ENCODE measurements around the gene CDH4. TPM values are rescaled to one million over a fixed set of nuclear protein-coding genes. Genes with fewer than 3 reads are reported as not detected.

CDH4 gene
- total RNA-seq, 1 donor from 2014 or later, result 39.7 TPM

DNA sequence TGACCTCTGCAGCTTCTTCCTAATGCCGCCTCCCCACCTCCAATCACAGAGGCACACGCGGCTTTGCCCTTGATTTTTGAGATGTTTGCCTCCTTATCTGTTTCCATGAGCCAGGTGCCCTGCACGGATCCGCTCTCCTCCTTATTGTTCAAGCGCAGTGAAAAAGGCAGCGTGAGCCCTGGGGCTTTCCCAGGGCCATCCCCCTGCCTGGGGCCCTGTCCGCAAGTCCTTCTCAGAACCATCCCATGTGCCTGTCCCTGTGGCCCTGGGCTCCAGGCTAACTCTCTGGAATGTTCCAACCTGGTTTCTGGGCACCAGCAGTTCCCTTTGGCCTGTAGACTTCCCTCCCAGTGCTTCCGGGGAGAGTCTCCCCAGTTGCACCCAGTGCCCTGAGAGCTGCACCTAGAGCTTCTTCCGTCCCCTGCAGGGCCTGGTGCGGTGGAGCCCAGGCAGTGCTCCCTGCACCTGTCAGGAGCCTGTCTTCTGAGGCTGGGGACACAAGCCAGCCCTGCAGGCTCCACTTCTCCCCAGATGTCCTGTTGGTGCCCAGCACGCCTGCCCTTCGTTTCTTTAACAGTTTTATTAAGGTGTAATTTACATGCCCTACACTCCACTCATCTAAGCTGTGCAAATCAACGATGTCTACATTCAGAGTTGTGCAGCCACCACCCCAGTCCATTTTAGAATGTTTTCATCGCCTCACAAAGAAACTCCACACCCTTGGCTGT lies 330.3 kb downstream of the CDH4 start:
- TF ChIP-seq, protein P1, sequence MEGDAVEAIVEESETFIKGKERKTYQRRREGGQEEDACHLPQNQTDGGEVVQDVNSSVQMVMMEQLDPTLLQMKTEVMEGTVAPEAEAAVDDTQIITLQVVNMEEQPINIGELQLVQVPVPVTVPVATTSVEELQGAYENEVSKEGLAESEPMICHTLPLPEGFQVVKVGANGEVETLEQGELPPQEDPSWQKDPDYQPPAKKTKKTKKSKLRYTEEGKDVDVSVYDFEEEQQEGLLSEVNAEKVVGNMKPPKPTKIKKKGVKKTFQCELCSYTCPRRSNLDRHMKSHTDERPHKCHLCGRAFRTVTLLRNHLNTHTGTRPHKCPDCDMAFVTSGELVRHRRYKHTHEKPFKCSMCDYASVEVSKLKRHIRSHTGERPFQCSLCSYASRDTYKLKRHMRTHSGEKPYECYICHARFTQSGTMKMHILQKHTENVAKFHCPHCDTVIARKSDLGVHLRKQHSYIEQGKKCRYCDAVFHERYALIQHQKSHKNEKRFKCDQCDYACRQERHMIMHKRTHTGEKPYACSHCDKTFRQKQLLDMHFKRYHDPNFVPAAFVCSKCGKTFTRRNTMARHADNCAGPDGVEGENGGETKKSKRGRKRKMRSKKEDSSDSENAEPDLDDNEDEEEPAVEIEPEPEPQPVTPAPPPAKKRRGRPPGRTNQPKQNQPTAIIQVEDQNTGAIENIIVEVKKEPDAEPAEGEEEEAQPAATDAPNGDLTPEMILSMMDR (IDR thresholded peaks at IDR 0.05; ENCODE audit: insufficient read depth, low read length, poor library complexity, severe bottlenecking), result no peak
- H3K4me3 ChIP-seq (ENCODE audit: low read depth, low read length), result no peak overlapping the region
- no peak for DNase-seq (ENCODE audit: low read depth)
- H3K27me3 ChIP-seq (ENCODE audit: control insufficient read depth, insufficient read depth, low read length), result no peaks in the 10 kb centered on the region
- no peaks in the 10 kb centered on the region for H3K36me3 ChIP-seq (ENCODE audit: control insufficient read depth, insufficient read depth, low read length)

DNA sequence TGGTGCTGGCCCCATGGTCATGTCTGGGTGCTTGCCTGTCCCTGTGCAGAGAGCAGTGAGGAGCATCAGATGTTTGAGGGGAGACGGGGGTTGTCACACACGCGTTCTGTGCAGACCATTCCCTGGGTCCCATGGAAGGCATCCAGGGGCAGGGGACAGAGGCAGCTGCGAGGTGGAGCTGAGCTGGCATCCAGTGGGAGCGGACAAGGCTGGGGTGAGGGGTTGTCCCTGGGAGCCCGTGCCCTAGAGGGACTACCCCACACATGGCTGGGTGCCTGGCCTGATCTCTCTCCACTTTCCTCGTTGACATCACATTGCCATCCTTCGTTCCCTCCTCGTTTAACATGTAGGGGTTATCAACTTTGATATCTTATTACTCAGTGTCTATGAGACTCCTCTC lies 331.3 kb downstream of the CDH4 start:
- Histone ChIP-seq H3K27me3 (ENCODE audit: control insufficient read depth, insufficient read depth, low read length) (no peaks in the 10 kb centered on the region), H3K4me3 (ENCODE audit: low read depth, low read length) (no peak overlapping the region), H3K36me3 (ENCODE audit: control insufficient read depth, insufficient read depth, low read length) (no peaks in the 10 kb centered on the region)
- TF ChIP-seq, protein P1 (IDR thresholded peaks at IDR 0.05; ENCODE audit: insufficient read depth, low read length, poor library complexity, severe bottlenecking), result no peak
- no peak for DNase-seq (ENCODE audit: low read depth)

DNA sequence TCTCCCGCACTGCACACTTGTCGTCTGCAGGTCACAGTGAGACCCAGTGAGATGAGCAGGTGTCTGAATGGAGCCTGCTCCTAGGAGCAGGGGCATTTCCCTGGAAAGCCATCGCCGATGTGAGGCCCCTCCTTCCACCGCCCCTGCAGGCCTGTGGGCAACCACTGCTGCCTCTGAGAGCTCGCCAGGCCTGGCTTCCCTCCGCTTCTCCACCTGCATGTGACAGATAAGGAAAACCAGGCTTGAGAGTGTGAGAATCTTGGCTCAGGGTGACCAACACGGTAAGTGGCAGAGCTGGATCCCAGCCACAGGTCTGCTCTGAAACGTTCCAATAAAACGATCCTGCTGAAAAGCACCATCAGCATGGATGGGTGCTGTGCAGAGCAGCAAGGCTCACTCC lies 332.8 kb downstream of the CDH4 start:
- Histone ChIP-seq H3K27me3 (ENCODE audit: control insufficient read depth, insufficient read depth, low read length) (no peaks in the 10 kb centered on the region), H3K36me3 (ENCODE audit: control insufficient read depth, insufficient read depth, low read length) (no peaks in the 10 kb centered on the region), H3K4me3 (ENCODE audit: low read depth, low read length) (no peak overlapping the region)
- TF ChIP-seq, protein P1 (IDR thresholded peaks at IDR 0.05; ENCODE audit: insufficient read depth, low read length, poor library complexity, severe bottlenecking), result no peak
- DNase-seq (ENCODE audit: low read depth), result no peak

DNA sequence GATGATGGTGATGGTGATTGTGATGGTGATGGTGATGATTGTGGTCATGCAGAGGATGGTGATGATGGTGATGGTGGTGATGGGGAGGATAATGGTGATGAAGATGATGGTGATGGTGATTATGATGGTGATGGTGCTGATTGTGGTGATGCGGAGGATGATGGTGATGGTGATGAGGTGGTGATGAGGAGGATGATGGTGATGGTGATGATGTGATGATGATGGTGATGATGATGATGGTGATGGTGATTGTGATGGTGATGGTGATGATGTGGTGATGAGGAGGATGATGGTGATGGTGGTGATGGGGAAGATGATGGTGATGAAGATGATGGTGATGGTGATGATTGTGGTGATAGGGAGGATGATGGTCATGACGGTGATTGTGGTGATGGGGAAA lies 333.7 kb downstream of the CDH4 start:
- TF ChIP-seq, protein P1 (IDR thresholded peaks at IDR 0.05; ENCODE audit: insufficient read depth, low read length, poor library complexity, severe bottlenecking), result no peak
- H3K36me3 ChIP-seq (ENCODE audit: control insufficient read depth, insufficient read depth, low read length), result no peaks in the 10 kb centered on the region

DNA sequence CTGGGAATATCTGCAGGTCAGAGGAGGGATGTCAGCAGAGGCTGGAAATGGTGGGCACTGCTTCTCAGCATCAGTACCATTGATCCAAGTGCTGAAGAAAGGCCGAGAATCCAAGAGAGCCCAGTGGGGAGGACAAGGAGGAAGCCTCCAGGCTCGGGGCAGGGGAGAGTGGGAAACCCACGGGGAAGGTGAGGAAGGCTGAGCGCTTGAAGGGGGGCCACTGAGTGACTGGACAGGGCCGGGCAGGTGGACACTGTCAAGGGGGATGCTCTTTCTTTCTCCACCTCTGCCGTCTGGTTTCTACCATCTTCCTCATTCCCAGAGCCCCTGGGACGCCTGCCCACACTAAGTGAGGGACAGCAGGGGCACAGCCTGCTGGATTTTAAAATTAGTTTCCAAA lies 335.0 kb downstream of the CDH4 start:
- no peak for DNase-seq (ENCODE audit: low read depth)
- no peaks in the 10 kb centered on the region for H3K36me3 ChIP-seq (ENCODE audit: control insufficient read depth, insufficient read depth, low read length)
- TF ChIP-seq, protein P1 (IDR thresholded peaks at IDR 0.05; ENCODE audit: insufficient read depth, low read length, poor library complexity, severe bottlenecking), result no peak
- no peak overlapping the region for H3K4me3 ChIP-seq (ENCODE audit: low read depth, low read length)
- H3K27me3 ChIP-seq (ENCODE audit: control insufficient read depth, insufficient read depth, low read length), result no peaks in the 10 kb centered on the region

More for the DNA sequence above, 333.7 kb downstream of the CDH4 start:
- Histone ChIP-seq H3K4me3 (ENCODE audit: low read depth, low read length) (no peak overlapping the region), H3K27me3 (ENCODE audit: control insufficient read depth, insufficient read depth, low read length) (no peaks in the 10 kb centered on the region)
- DNase-seq (ENCODE audit: low read depth), result no peak
